ENCODE results near the gene GAL3ST2.

DNA sequence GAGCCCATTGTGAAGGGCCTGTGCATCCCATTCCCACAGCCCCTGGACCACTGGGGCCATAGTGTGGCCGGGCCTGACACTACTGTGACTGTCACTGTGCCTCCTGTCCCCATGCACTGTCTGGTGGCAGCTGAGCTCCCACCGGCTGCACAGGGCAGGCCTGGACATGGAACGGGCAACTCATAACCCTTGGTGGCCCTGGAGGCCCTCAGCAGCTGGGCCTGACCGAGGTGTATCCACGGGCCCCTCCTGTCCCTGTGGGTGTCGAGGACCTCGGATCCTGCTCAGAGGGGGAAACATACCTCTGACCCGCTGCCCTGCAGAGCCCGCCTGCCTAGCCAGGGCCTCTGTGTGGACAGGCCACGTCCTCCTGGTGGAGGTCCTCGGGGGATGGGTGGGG is 7.8 kb upstream of the GAL3ST2 start:
- TF ChIP-seq CTCF (conservative IDR thresholded peaks at IDR 0.05), result no peak
- no peak for TF ChIP-seq ZFX (IDR thresholded peaks at IDR 0.05)

Measured in C4-2B (cell line).